ENCODE data around the gene TEX54.
"Not testable (repeated sequence)": the region's sequence is repeated elsewhere in the genome, so short reads cannot be mapped to it uniquely, and the experiment has no call there.

The TEX54 gene

DNA sequence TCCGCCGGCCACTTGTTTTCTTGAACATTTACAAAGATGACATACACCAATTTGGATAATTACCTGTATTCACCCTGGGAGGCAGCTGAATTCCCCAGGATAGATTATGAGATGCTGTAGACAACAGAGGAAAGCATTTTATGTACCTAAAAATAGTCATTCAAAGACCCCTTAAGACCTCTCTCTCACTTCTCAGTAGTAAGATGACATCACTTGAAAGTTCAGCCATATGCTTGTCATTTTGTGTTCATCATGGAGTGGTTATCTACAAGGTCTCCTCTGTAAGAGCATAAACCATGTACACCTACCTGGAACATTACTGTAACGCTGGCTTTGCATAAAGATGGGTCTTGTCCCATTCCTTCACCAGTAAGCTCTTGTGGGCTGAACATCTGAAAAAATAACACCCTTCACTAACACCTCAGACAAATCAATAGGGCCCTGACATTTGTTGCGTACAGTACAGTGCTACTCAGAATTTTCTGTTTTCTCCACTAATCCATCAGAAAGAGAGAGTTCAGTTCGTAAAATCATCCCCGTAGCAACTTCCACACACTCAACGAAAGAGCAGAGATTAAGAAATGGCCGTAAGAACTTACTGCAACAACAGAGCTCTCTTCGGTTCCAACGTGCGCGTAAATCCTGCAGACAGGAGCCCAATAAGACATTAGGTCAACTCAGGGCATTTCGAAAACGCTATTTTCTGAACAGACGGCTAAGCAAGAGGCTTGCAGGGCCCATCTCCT lies 22.4 kb upstream of the TEX54 start:
- no peak for DNase-seq

- no peak for DNase-seq
These were observed 21.6 kb upstream of the TEX54 start for GRCh38 chr11:62854013-62854824.

DNA sequence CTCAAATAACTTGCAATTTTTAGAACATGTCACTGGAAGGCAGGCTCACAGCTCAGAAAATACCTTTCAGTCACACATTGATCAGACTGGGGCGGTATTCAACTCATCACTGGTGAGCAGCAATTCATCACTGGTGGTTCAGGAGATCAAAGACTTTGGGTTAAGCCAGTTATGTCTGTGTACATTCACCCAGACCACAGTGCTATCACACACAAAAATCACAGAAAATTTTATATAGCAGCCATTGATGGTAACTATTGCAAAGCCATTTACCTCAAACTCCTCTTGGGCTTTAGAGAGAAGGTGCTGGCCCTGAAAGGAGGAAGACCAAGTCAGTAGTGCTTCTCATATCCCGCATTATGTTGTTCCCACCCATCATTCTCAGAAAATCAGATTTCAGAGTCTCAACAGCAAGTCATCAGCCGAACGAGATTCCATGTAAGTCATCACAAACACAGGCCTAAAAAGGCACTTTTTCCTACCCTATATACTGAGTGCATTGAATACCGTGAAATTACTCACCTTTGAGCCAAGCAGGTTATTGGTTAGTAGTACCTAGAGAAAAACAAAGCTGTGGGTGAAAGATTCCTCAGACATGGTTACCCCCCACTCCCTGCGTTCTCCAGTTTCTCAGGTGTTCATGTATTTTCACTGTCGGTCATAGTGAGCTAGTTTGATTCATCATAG lies 20.8 kb upstream of the TEX54 start:
- DNase-seq, result no peak

- DNase-seq, result no peak
These were observed 20.0 kb upstream of the TEX54 start for GRCh38 chr11:62852523-62853188.

- DNase-seq, result no peak
These were observed 19.3 kb upstream of the TEX54 start for GRCh38 chr11:62851807-62852522.

GRCh38 chr11:62850911-62851806 lies 18.5 kb upstream of the TEX54 start:
- no peak for DNase-seq

- DNase-seq, result no peak
These were observed 15.2 kb upstream of the TEX54 start for GRCh38 chr11:62847767-62848314.

GRCh38 chr11:62846177-62846576 lies 13.5 kb upstream of the TEX54 start:
- DNase-seq, result no peak

- no peak for DNase-seq
These were observed 11.5 kb upstream of the TEX54 start for GRCh38 chr11:62844154-62844553.

DNA sequence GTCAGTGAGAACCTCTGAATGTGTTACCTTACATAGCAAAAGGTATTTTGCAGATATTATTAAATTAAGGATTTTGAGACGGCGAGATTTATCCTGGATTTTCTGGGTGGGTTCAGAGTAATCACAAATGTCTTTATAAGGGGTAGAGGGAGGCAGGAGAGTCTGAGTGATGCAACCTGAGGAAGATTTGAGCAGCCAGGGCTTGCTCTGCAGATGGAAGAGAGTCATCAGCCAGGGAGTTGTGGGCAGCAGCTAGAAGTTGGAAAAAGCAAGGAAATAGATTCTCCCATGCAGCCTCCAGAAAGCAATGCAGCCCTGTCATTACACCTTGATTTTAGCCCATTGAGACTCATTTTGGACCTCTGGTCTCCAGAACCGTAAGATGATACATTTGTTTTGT lies 10.8 kb upstream of the TEX54 start:
- DNase-seq, result no peak

GRCh38 chr11:62842891-62843290 lies 10.2 kb upstream of the TEX54 start:
- DNase-seq, result not testable (repeated sequence)

- peak; percentile 31 for DNase-seq
These were observed 9.6 kb upstream of the TEX54 start for GRCh38 chr11:62842171-62842741.

GRCh38 chr11:62841361-62842170 lies 8.9 kb upstream of the TEX54 start:
- DNase-seq, result peak; percentile 76

- DNase-seq, result peak; percentile 47
These were observed 8.2 kb upstream of the TEX54 start for GRCh38 chr11:62840721-62841360.

DNA sequence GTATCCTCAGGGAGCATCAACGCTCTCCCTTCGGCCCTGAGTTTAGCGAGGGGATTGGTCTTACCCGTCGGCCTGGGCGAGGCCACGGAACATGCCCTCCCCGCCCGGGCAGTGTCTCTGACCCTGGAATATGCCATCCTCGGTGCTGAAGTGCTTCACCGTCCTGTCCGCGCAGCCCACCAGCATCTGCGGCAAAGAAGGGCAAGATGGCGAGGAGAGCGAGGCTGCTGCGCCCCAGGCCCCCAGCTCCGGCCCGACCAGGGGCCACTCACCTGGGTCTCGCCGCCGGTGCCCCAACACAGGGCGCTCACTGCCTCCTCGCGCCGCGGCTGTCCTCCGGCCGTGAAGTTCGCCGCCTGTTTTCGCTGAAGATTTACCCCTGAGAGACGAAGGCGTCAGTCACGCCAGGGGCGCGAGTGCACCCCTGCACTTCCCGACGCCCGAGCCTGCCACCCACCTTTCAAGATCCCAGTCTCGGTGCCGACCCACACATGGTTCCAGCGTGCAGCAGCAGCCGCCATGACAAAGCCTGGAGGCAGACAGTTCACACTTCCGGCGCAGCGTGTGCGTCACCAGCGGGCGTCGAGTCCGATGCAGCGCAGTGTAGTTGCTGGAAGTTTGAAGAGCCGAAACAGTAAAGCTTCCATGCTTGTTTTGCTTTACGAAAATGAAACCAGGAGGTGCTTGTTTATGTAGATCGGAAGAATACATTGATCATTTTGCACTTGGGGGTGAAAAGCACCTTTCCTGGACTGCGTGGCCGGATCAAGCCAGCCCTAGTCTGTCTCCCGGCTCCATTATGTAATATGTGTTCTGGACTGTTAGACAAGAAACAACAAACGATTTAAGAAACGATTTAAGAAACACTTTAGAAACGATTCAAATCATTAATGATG lies 6.7 kb upstream of the TEX54 start, which contains the start of gene WDR74:
WDR74 (minus strand) TSS at position 541 of the 896 bp plus-strand sequence; CDS start at position 521, 20 bp downstream.
- peak; percentile 86 for DNase-seq

DNA sequence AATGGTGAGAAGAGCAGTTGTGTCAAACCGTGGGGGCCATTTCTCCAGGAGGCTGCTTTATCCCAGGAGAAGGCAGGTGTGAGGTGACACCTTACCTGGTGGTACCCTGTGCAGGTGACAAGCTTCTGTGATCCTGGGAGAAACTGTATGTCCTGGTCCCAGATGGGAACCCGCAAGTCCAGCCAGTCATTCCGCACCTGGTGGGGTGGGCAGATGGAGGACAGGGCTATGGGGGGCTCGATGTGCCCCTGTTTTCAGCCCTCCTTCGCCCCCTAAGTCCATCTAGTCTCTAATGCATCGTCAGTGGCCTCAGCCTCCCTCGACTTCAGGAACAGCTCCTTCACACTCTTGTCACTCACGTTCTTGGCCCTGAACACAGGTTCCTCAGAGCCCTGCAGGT lies 2.7 kb upstream of the TEX54 start:
- DNase-seq, result no peak

DNA sequence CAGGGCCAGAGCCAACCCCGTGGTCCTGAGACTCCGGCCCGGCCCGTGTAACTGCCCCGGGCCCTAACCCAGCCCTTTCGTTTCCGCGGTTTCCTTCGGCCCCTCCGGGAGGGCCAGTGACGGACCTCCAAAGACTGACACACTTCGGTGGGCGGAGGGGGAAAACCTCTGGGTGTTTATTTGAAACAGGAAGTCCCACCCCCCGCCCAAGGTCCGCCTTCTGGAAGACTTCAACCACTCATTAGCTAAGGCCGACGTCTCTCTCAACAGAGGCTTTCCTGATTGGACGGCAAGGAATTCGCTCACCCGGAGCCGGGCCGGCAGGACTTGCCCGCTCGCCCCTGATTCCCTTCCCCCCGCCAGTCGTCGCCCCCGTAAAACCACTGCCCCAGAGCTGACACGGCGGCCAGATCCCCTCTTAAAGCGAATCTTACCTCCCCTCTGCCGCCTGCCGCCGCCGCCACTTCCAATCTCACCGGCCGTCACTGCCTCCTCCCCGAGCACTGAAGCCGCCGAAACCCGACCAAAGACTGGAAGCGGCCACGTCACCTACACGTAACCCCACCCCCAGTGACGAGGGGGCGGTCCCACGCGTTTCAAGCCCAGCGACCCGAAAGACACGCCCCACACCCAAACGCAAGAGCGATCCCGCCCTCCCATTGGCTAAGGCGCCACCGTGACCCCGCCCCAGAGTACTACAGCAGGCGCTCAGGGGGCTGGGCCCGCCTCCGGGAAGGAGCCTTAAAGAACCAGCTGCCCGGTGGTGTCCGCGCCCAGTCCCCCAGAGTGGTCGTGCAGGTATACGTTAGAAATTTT lies 913 bp downstream of the TEX54 start, which contains the start of gene STX5:
STX5 (minus strand) TSS at position 532 of the 816 bp plus-strand sequence. CDS start 808 bp downstream, outside the sequence.
- DNase-seq, result peak; percentile 100
